Keratinocyte (primary cell): ENCODE data around the gene SCN9A.

Experiments
- CTCF ChIP-seq, 3 experiments: IDR thresholded peaks in 1 of 3; conservative IDR thresholded peaks in 1 of 3; optimal IDR thresholded peaks in 1 of 3; 2 replicates in 2 of 3; 3 replicates in 1 of 3; pipeline versions ENCODE3 to v1.5.1; 2011; ENCODE audit warnings: low read length in 3 of 3, mild to moderate bottlenecking in 3 of 3, moderate library complexity in 2 of 3, control low read depth in 1 of 3, inconsistent platforms in 1 of 3; ENCODE audit not compliant: insufficient read depth in 2 of 3; ENCODE audit errors: extremely low read depth in 1 of 3
- EZH2 ChIP-seq: IDR thresholded peaks from one replicate; pipeline ENCODE4 v1.6.1; 2012; ENCODE audit warnings: inconsistent platforms, mild to moderate bottlenecking, low read length, moderate library complexity

- TF ChIP-seq CTCF (optimal IDR thresholded peaks at IDR 0.05 in 1 of 3, IDR thresholded peaks at IDR 0.05 in 1 of 3, conservative IDR thresholded peaks at IDR 0.05 in 1 of 3; ENCODE audit: extremely low read depth in 1 of 3, insufficient read depth in 2 of 3, low read length in 3 of 3) (no peak), EZH2 (no peak)
Observed at GRCh38 chr2:166350525-166350924, 25.2 kb downstream of the SCN9A start.
